ENCODE data around the gene SYTL3. TPM values are rescaled to one million over a fixed set of nuclear protein-coding genes. Genes with fewer than 3 reads are reported as not detected.

The SYTL3 gene
- total and polyA plus RNA-seq, 10 of the 15 experiments (the other 5 are each of a cell fraction or from before 2014, with no cell fraction given) = 3.3 to 12.1 (median 6.9) TPM

DNA sequence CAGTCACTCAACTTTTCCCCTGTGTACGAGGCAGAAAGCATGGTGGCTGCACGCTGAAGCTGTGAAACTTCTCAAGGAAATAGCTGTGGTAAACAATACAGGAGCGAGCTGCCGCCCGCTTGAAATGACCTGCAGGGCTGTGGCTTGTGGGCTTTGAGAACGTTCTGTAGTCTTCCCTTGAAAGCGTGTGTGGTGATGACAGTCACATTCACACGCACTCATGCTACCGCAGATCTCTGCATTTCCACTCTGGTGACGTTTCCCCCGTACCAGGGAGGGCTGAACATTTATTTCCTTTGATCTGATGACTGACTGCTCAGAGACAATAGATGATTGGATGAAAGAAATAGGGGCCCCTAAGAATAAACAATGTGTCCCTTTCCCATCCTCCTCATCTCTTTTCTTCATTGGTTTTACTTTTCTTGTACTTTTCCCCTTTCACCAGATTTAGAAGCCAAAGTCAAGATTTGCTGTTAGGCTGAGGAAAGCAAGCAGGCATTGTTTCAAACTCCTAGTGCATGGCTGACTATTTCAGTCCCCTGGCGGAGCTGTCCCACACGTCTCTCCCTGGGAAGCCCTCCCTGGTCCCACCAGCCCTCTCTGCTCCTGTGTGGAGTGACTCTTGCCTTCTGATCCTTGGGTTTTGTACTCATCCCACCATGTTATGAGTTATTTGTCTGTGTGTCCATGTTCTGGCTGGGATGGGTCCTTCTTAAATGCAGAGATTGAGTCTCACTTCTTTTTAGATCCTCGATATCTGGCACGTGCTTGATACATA is 3.9 kb downstream of the SYTL3 start (continued):
- TF ChIP-seq, protein P1, sequence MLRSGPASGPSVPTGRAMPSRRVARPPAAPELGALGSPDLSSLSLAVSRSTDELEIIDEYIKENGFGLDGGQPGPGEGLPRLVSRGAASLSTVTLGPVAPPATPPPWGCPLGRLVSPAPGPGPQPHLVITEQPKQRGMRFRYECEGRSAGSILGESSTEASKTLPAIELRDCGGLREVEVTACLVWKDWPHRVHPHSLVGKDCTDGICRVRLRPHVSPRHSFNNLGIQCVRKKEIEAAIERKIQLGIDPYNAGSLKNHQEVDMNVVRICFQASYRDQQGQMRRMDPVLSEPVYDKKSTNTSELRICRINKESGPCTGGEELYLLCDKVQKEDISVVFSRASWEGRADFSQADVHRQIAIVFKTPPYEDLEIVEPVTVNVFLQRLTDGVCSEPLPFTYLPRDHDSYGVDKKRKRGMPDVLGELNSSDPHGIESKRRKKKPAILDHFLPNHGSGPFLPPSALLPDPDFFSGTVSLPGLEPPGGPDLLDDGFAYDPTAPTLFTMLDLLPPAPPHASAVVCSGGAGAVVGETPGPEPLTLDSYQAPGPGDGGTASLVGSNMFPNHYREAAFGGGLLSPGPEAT (IDR thresholded peaks at IDR 0.05; ENCODE audit: low read depth) = peak; percentile 83
- TF ChIP-seq, protein P2, sequence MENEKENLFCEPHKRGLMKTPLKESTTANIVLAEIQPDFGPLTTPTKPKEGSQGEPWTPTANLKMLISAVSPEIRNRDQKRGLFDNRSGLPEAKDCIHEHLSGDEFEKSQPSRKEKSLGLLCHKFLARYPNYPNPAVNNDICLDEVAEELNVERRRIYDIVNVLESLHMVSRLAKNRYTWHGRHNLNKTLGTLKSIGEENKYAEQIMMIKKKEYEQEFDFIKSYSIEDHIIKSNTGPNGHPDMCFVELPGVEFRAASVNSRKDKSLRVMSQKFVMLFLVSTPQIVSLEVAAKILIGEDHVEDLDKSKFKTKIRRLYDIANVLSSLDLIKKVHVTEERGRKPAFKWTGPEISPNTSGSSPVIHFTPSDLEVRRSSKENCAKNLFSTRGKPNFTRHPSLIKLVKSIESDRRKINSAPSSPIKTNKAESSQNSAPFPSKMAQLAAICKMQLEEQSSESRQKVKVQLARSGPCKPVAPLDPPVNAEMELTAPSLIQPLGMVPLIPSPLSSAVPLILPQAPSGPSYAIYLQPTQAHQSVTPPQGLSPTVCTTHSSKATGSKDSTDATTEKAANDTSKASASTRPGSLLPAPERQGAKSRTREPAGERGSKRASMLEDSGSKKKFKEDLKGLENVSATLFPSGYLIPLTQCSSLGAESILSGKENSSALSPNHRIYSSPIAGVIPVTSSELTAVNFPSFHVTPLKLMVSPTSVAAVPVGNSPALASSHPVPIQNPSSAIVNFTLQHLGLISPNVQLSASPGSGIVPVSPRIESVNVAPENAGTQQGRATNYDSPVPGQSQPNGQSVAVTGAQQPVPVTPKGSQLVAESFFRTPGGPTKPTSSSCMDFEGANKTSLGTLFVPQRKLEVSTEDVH (IDR thresholded peaks at IDR 0.05; ENCODE audit: low read depth, partially characterized antibody) = peak; percentile 52
- peak; percentile 62; the same call in 1 of the 2 replicates for TF ChIP-seq TCF12 (IDR thresholded peaks at IDR 0.05; ENCODE audit: low read depth, low read length)
- peak; percentile 52; the same call in 1 of the 2 replicates for TF ChIP-seq JUND (IDR thresholded peaks at IDR 0.05; ENCODE audit: low read depth, low read length)
- no peak for TF ChIP-seq SMAD5 (IDR thresholded peaks at IDR 0.05; ENCODE audit: low read depth)
- TF ChIP-seq BACH1 (IDR thresholded peaks at IDR 0.05; ENCODE audit: borderline replicate concordance) = peak; percentile 45; the same call in 1 of the 2 replicates
- no peak for TF ChIP-seq POLR2AphosphoS2 (IDR thresholded peaks at IDR 0.05; ENCODE audit: low read depth, low read length)
- 0 out of 2 replicates have a peak, but pooled peaks have one; percentile 37 for TF ChIP-seq ZNF24 (IDR thresholded peaks at IDR 0.05)
- TF ChIP-seq MEF2A (IDR thresholded peaks at IDR 0.05; ENCODE audit: insufficient read depth, low read depth, low read length) = peak; percentile 74
- peak; percentile 87 for TF ChIP-seq NFIC (IDR thresholded peaks at IDR 0.05; ENCODE audit: low read depth, low read length)
- TF ChIP-seq, protein P3, sequence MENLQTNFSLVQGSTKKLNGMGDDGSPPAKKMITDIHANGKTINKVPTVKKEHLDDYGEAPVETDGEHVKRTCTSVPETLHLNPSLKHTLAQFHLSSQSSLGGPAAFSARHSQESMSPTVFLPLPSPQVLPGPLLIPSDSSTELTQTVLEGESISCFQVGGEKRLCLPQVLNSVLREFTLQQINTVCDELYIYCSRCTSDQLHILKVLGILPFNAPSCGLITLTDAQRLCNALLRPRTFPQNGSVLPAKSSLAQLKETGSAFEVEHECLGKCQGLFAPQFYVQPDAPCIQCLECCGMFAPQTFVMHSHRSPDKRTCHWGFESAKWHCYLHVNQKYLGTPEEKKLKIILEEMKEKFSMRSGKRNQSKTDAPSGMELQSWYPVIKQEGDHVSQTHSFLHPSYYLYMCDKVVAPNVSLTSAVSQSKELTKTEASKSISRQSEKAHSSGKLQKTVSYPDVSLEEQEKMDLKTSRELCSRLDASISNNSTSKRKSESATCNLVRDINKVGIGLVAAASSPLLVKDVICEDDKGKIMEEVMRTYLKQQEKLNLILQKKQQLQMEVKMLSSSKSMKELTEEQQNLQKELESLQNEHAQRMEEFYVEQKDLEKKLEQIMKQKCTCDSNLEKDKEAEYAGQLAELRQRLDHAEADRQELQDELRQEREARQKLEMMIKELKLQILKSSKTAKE (IDR thresholded peaks at IDR 0.05; ENCODE audit: low read depth, poor library complexity, severe bottlenecking) = peak; percentile 59
- TF ChIP-seq EGR1 (IDR thresholded peaks at IDR 0.05; ENCODE audit: borderline replicate concordance in 1 of 2, low read depth in 2 of 2, low read length in 2 of 2) = 0 out of 3 replicates have a peak, but pooled peaks of 1 of the 2 experiments have one; percentile 20
- TF ChIP-seq SP1 (IDR thresholded peaks at IDR 0.05; ENCODE audit: low read depth, low read length) = peak; percentile 68
- peak; percentile 18; the same call in 1 of the 2 replicates for TF ChIP-seq RAD21 (IDR thresholded peaks at IDR 0.05; ENCODE audit: insufficient read depth, low read depth, low read length)
- peak; percentile 90 for TF ChIP-seq CREB1 (IDR thresholded peaks at IDR 0.05; ENCODE audit: low read depth)
- TF ChIP-seq, protein P4, sequence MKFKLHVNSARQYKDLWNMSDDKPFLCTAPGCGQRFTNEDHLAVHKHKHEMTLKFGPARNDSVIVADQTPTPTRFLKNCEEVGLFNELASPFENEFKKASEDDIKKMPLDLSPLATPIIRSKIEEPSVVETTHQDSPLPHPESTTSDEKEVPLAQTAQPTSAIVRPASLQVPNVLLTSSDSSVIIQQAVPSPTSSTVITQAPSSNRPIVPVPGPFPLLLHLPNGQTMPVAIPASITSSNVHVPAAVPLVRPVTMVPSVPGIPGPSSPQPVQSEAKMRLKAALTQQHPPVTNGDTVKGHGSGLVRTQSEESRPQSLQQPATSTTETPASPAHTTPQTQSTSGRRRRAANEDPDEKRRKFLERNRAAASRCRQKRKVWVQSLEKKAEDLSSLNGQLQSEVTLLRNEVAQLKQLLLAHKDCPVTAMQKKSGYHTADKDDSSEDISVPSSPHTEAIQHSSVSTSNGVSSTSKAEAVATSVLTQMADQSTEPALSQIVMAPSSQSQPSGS (IDR thresholded peaks at IDR 0.05; ENCODE audit: low read length) = peak; percentile 88
- TF ChIP-seq RFX5 (IDR thresholded peaks at IDR 0.05; ENCODE audit: low read depth, low read length) = no peak
- TF ChIP-seq MTA3 (IDR thresholded peaks at IDR 0.05; ENCODE audit: borderline replicate concordance, low read length) = no peak; the same call in 1 of the 2 replicates
- TF ChIP-seq CBFB (IDR thresholded peaks at IDR 0.05; ENCODE audit: low read depth) = peak; percentile 90
- peak; percentile 56; the same call in 1 of the 2 replicates for TF ChIP-seq RCOR1 (conservative IDR thresholded peaks at IDR 0.05; ENCODE audit: low read depth, low read length)
- TF ChIP-seq TBL1XR1 (IDR thresholded peaks at IDR 0.05; ENCODE audit: low read depth, low read length) = peak; percentile 85
- peak; percentile 44; the same call in 1 of the 2 replicates for TF ChIP-seq GABPA (IDR thresholded peaks at IDR 0.05; ENCODE audit: low read depth)

Measured in GM12878 (cell line).